Gastrocnemius medialis (tissue), 4 donors: Measurements from ENCODE around the gene CELF4. TPM values are rescaled to one million over a fixed set of nuclear protein-coding genes. Genes with fewer than 3 reads are reported as not detected.

ENCODE experiments used
- ATAC-seq, 2 donors: fragments of 150-250 bp; one replicate each; pipeline ENCODE4 v1.9.1; 2016
- DNase-seq, 2 donors: peaks; one replicate each; pipeline ENCODE4 v3.0.0-alpha.2; 2019
- H3K27ac ChIP-seq, 4 donors: fragments of 200-600 bp; sonication (generic); 1 replicate in 1 of 4; 2 replicates in 3 of 4; pipeline ENCODE4 v1.5.1; 2016 to 2018; ENCODE audit warnings: mild to moderate bottlenecking in 2 of 4, moderate library complexity in 1 of 4
- H3K27me3 ChIP-seq, 3 donors: fragments of 200-600 bp; sonication (generic) in 2 of 3; 1 replicate in 1 of 3; 2 replicates in 2 of 3; pipeline versions ENCODE4 v1.5.1 to v1.6.0; 2016 to 2019; ENCODE audit warnings: mild to moderate bottlenecking in 1 of 3, moderate library complexity in 1 of 3
- H3K36me3 ChIP-seq, 2 donors: fragments of 200-600 bp; sonication (generic) in 1 of 2; one replicate each; pipeline ENCODE4 v1.5.1; 2017 to 2018
- H3K4me1 ChIP-seq, 2 donors: fragments of 200-600 bp; sonication (generic) in 1 of 2; one replicate each; pipeline ENCODE4 v1.5.1; 2016 to 2017; ENCODE audit warnings: mild to moderate bottlenecking in 2 of 2
- H3K4me3 ChIP-seq, 4 donors: fragments of 200-600 bp; sonication (generic) in 3 of 4; 1 replicate in 1 of 4; 2 replicates in 3 of 4; pipeline ENCODE4 v1.5.1; 2016 to 2019; ENCODE audit warnings: mild to moderate bottlenecking in 2 of 4
- H3K9me3 ChIP-seq, 3 donors: fragments of 200-600 bp; sonication (generic) in 2 of 3; 1 replicate in 1 of 3; 2 replicates in 2 of 3; pipeline ENCODE4 v1.5.1; 2016 to 2019
- POLR2A ChIP-seq, 2 donors: fragments of 450-650 bp; IDR thresholded peaks; one replicate each; pipeline ENCODE4 v1.6.1; 2017; ENCODE audit warnings: antibody characterized with exemption in 2 of 2, mild to moderate bottlenecking in 2 of 2, moderate library complexity in 2 of 2
- in situ Hi-C, 4 donors: fragments of 200-750 bp; cut with MboI; loops; one replicate each; pipeline versions ENCODE4 v1.15.0 to v1.8.0; 2017; ENCODE audit warnings: low sequenced_read_pairs in 4 of 4
- intact Hi-C: fragments of 100-400 bp; cut with DNase I; formaldehyde crosslinking; loops from one replicate; pipeline ENCODE4 v1.15.1; 2023; ENCODE audit warnings: low total_unique reads
- total RNA-seq, 4 donors: library from RNA; depleted of rRNA; stranded (reverse); fragments of >200 nt; gene quantifications; one replicate each; pipeline versions ENCODE4 v1.1.0 to v1.2.3, GENCODE V29; 2016
- TF ChIP-seq, protein P1 (sequence below), 5 experiments: fragments of 450-650 bp in 3 of 5; fragments of 200-600 bp in 2 of 5; sonication (generic) in 2 of 5; IDR thresholded peaks in 4 of 5; conservative IDR thresholded peaks in 1 of 5; 1 replicate in 4 of 5; 2 replicates in 1 of 5; pipeline ENCODE4 v1.5.1; 2016 to 2019; ENCODE audit warnings: antibody characterized with exemption in 5 of 5, mild to moderate bottlenecking in 3 of 5, moderate library complexity in 3 of 5

CELF4 gene
- total RNA-seq, 4 donors from 2014 or later: not detected

DNA sequence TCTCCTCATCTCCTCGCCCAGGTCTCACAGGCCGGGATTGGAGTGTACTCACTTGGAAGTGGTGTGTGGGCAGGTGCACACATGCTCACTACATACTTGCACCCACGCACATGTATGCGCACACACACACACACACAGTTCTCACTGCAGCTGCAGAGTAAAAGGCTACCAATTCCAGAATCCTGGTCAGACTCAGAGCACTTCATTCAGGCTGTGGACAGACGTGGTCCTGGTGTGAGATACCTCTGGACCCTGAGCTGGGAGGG is 19.4 kb downstream of the CELF4 start:
- TF ChIP-seq, protein P1, sequence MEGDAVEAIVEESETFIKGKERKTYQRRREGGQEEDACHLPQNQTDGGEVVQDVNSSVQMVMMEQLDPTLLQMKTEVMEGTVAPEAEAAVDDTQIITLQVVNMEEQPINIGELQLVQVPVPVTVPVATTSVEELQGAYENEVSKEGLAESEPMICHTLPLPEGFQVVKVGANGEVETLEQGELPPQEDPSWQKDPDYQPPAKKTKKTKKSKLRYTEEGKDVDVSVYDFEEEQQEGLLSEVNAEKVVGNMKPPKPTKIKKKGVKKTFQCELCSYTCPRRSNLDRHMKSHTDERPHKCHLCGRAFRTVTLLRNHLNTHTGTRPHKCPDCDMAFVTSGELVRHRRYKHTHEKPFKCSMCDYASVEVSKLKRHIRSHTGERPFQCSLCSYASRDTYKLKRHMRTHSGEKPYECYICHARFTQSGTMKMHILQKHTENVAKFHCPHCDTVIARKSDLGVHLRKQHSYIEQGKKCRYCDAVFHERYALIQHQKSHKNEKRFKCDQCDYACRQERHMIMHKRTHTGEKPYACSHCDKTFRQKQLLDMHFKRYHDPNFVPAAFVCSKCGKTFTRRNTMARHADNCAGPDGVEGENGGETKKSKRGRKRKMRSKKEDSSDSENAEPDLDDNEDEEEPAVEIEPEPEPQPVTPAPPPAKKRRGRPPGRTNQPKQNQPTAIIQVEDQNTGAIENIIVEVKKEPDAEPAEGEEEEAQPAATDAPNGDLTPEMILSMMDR (IDR thresholded peaks at IDR 0.05 in 4 of 5, conservative IDR thresholded peaks at IDR 0.05 in 1 of 5): no peak
- no peak for TF ChIP-seq POLR2A (IDR thresholded peaks at IDR 0.05)
- DNase-seq: no peak
- Histone ChIP-seq H3K4me1 (no peaks in the 10 kb centered on the region), H3K9me3 (no peaks in the 10 kb centered on the region), H3K27me3 (peaks cover 0 to 6% (median 5%) of the 10 kb centered on the region in 3 donors), H3K4me3 (no peak overlapping the region), H3K36me3 (no peaks in the 10 kb centered on the region), H3K27ac (no peak overlapping the region)
- intact Hi-C loops (no loop called here), in situ Hi-C loops (loop anchor here in 1 of 4 donors (25.0 kb wide), 1 partner anchor 209 kb away; no protein-coding TSS in a partner anchor)
- ATAC-seq: no peak

DNA sequence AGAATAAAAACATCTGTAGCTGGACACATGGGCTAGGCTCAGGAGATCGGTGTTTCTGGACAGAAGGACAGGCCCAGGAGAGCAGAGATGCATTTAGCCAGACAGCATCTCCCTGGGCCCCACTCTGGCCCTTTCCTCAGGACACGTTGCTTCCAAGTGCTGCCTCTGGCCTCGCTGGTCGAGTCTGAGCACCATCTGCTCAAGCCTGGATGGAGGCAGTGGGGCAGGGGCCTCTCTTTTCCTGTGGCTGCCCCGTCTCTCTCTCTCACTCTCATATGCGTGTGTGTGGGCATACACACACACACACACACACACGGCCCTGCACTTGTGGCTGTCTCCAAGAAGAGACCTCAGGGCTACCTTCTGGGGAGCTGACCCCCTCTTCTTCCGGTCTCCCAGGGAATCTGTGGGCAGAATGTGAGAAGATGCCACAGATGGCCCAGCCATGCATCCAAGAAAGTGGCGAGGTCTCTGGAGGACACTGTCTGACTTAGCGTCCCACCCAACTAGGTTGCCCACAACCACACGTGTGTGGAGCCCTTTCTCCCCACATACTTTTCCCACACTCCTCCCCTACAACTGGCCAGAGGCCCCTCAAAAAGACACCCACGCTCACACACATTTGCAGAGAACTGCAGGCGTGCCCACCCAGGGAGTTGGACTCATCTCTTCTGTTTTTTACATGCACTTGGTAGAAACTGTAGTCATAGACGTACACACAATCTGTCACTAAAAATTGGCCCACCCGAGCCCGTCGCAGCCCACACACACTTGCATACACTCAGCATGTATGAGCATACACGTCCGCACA is 19.9 kb downstream of the CELF4 start:
- H3K9me3 ChIP-seq: no peaks in the 10 kb centered on the region
- peaks cover 0 to 6% (median 5%) of the 10 kb centered on the region in 3 donors for H3K27me3 ChIP-seq
- no peaks in the 10 kb centered on the region for H3K4me1 ChIP-seq
- TF ChIP-seq POLR2A (IDR thresholded peaks at IDR 0.05): no peak
- TF ChIP-seq, protein P1 (IDR thresholded peaks at IDR 0.05 in 4 of 5, conservative IDR thresholded peaks at IDR 0.05 in 1 of 5): no peak
- no peak overlapping the region for H3K27ac ChIP-seq
- in situ Hi-C loops (loop anchor here in 1 of 4 donors (25.0 kb wide), 1 partner anchor 208 kb away; no protein-coding TSS in a partner anchor), intact Hi-C loops (no loop called here)
- H3K4me3 ChIP-seq: no peak overlapping the region
- no peaks in the 10 kb centered on the region for H3K36me3 ChIP-seq
- ATAC-seq: no peak
- no peak for DNase-seq

DNA sequence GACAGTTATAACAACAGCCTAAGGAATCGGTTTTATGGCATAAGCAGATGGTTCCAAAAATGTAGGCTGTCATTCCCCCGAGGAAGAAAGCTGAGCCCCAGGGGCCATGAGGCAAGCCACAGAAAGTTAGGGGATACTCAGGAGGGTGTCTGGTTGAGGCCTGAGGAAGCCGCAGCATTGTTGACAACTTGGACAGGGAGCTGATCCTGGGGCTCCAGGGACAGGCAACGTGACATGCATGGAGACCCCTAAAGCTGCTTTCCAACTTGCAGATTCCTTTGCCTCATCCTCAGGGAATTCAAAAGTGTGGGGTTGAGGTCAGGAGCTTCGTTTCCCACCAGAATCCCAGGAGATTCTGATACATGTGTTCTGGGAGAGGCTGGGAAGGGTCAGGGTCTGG is 20.9 kb downstream of the CELF4 start:
- no peak overlapping the region for H3K4me3 ChIP-seq
- H3K9me3 ChIP-seq: no peaks in the 10 kb centered on the region
- intact Hi-C loops (no loop called here), in situ Hi-C loops (loop anchor here in 1 of 4 donors (25.0 kb wide), 1 partner anchor 207 kb away; no protein-coding TSS in a partner anchor)
- H3K4me1 ChIP-seq: no peaks in the 10 kb centered on the region
- no peak overlapping the region for H3K27ac ChIP-seq
- peaks cover 0 to 5% (median 5%) of the 10 kb centered on the region in 3 donors for H3K27me3 ChIP-seq
- no peaks in the 10 kb centered on the region for H3K36me3 ChIP-seq
- ATAC-seq (no peak), DNase-seq (no peak)
- no peak for TF ChIP-seq POLR2A (IDR thresholded peaks at IDR 0.05)

DNA sequence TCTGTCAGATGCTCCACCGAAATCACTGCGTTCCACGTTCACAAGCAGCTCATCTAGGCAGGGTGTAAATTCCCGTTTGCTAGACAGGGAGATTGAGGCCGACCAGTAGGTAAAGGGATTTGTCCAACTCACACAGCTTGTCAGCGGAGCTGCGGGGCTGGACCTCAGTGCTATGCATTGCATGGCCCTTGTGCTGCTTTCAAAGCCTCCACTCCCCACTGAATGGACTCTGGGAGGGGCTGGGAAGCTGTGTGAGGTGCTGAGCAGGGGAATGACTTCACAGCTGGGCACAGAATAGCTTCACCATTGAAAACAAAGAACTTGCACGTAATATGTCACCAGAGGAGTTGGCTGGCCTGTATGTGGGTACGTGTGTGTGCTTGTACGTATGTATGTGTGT is 21.4 kb downstream of the CELF4 start:
- H3K36me3 ChIP-seq: no peaks in the 10 kb centered on the region
- peaks cover under 1 to 5% (median 5%) of the 10 kb centered on the region in 3 donors for H3K27me3 ChIP-seq
- ATAC-seq (no peak), DNase-seq (no peak)
- H3K9me3 ChIP-seq: no peaks in the 10 kb centered on the region
- H3K27ac ChIP-seq: no peak overlapping the region
- no peak overlapping the region for H3K4me3 ChIP-seq
- in situ Hi-C loops: loop anchor here in 1 of 4 donors (25.0 kb wide), 1 partner anchor 207 kb away; no protein-coding TSS in a partner anchor
- no peaks in the 10 kb centered on the region for H3K4me1 ChIP-seq
- intact Hi-C loops: no loop called here
- TF ChIP-seq, protein P1 (IDR thresholded peaks at IDR 0.05 in 4 of 5, conservative IDR thresholded peaks at IDR 0.05 in 1 of 5): no peak
- no peak for TF ChIP-seq POLR2A (IDR thresholded peaks at IDR 0.05)

DNA sequence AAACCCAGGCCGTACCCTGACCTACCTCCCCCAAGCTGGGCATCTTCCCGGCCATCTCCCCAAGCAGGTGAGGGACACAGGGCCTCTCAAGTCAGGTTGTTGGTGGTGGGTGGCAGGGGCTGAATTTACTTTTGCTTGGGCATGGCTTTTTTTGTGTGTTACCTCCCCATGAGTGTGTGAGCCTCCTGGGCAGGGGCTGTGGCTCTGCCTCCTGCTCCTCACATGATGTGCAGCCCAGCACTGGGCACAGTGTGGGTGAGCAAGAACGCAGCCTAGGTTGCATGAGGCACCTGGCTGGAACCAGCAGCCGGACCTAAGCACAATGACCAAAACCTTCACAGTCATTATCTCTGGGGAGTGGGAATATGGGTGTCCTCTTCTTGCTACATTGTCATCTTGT is 22.3 kb downstream of the CELF4 start:
- in situ Hi-C loops (loop anchor here in 1 of 4 donors (25.0 kb wide), 1 partner anchor 206 kb away; no protein-coding TSS in a partner anchor), intact Hi-C loops (no loop called here)
- peaks cover 9 to 14% (median 11%) of the 10 kb centered on the region in 3 donors for H3K27me3 ChIP-seq
- H3K4me3 ChIP-seq: no peak overlapping the region
- ATAC-seq: no peak
- H3K27ac ChIP-seq: no peak overlapping the region
- no peaks in the 10 kb centered on the region for H3K36me3 ChIP-seq
- TF ChIP-seq, protein P1 (IDR thresholded peaks at IDR 0.05 in 4 of 5, conservative IDR thresholded peaks at IDR 0.05 in 1 of 5): no peak
- no peak for TF ChIP-seq POLR2A (IDR thresholded peaks at IDR 0.05)
- no peak for DNase-seq
- peaks cover 0 to 3% of the 10 kb centered on the region in 2 donors for H3K4me1 ChIP-seq
- H3K9me3 ChIP-seq: no peaks in the 10 kb centered on the region
